Frontal cortex (tissue), 1 donor: ENCODE data around the gene CFAP44. TPM values are rescaled to one million over a fixed set of nuclear protein-coding genes. Genes with fewer than 3 reads are reported as not detected.

Source experiments
- small RNA-seq: library from RNA; depleted of rRNA; stranded (forward); fragments of <200 nt; gene quantifications from one replicate; pipeline ENCODE3, GENCODE V24; 2014
- total RNA-seq: library from RNA; depleted of rRNA; stranded (reverse); fragments of >200 nt; gene quantifications from one replicate; pipeline ENCODE4 v1.2.3, GENCODE V29; 2014

The CFAP44 gene
- total RNA-seq, 1 donor from 2014 or later: 3.3 TPM

Small RNAs within 50 kb of the gene (small RNA-seq; reads per million reads assigned to genes)
- not detected for gene MIR8076

Other genes with a start within 250 kb of the CFAP44 start
- 3.3 TPM for gene BOC, start 229.9 kb downstream of the CFAP44 start, total RNA-seq
- gene SPICE1, start 73.7 kb upstream of the CFAP44 start, total RNA-seq: 9.0 TPM
- gene SIDT1, start 91.1 kb upstream of the CFAP44 start, total RNA-seq: 8.2 TPM